ENCODE measurements around the gene HCCS. TPM values are rescaled to one million over a fixed set of nuclear protein-coding genes. Genes with fewer than 3 reads are reported as not detected.

Gene HCCS
- total RNA-seq, 1 experiment from 2014 or later: 28.0 TPM

DNA sequence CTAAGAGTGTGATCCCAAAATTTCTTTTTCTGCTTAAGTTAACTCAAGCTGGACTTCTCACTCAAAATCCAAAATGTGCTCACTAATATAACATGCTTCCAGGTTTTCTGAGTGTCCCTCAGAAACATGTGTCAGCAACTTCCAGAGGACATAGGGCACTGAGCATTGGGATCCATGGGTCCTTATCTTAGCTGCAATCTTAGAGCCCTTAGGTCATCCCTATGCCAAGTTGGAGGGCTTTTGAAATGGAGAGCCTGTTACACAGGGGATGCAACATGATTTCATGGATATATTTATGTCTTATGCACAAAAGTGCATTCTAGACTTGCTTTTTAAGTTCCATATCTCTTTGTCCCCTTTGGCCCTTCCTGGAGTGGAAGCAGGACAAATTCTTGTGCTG lies 11.7 kb upstream of the HCCS start:
- H3K27me3 Mint-ChIP-seq (ENCODE audit: low read depth): no peaks in the 10 kb centered on the region
- POLR2A ChIA-PET: no interaction called here
- H3K4me1 Mint-ChIP-seq: peaks cover 7% of the 10 kb centered on the region
- DNase-seq (ENCODE audit: low spot score) (no peak), ATAC-seq (no peak)
- TF ChIP-seq ZBTB21 (CRISPR knock-in tag; IDR thresholded peaks at IDR 0.05; ENCODE audit: borderline replicate concordance): no peak
- TF ChIP-seq, protein P1, sequence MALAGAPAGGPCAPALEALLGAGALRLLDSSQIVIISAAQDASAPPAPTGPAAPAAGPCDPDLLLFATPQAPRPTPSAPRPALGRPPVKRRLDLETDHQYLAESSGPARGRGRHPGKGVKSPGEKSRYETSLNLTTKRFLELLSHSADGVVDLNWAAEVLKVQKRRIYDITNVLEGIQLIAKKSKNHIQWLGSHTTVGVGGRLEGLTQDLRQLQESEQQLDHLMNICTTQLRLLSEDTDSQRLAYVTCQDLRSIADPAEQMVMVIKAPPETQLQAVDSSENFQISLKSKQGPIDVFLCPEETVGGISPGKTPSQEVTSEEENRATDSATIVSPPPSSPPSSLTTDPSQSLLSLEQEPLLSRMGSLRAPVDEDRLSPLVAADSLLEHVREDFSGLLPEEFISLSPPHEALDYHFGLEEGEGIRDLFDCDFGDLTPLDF (CRISPR knock-in tag; IDR thresholded peaks at IDR 0.05): no peak
- no peak overlapping the region for H3K4me3 Mint-ChIP-seq
- H3K36me3 Mint-ChIP-seq: no peaks in the 10 kb centered on the region
- no peak overlapping the region for H3K27ac Mint-ChIP-seq
- CTCF ChIA-PET: no interaction called here
- H3K9me3 Mint-ChIP-seq: no peaks in the 10 kb centered on the region

DNA sequence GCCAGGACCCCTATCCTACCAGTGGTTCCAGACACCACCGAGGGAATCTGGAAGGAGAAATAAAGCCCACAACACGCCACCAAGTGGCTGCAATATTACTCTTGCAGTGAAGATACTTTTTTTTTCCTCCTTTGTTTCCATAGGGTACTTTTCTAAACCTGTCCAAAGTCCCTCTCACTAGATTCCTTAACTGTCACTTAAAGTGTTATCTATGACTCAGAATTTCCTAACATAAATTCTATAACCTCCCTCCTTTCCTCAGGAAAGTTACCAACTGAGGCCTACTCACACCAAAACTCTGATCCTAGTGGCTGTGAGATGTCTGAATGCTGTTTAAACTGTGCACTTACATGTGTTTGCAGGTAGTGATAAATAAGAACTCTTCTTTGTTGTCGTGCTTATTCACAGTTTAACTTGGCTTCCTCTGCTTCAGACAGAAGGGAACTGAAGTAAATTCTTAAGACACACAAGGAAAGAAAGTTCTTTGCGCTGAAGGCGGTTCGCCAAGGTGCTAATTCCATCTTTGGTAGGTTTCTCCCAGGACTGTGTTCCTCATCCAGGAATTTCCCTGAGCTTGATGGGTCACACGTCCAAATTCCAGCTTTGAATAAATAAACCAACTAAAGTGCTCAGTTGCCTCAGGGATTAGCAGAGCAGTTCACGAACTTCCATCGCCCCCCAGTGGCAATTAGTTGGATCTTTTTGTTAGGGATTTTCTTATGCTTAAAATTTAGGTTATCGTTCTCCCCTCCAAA lies 10.7 kb upstream of the HCCS start:
- DNase-seq (ENCODE audit: low spot score): peak; percentile 11
- no peak overlapping the region for H3K4me3 Mint-ChIP-seq
- ATAC-seq: peak; percentile 48
- CTCF ChIA-PET: interaction anchor here (0.6 to 1.8 kb wide), 5 partner anchors 257 to 911 kb away, joined by 3 to 9 read pairs (median 4); no protein-coding TSS in a partner anchor
- H3K9me3 Mint-ChIP-seq: no peaks in the 10 kb centered on the region
- TF ChIP-seq, protein P2, sequence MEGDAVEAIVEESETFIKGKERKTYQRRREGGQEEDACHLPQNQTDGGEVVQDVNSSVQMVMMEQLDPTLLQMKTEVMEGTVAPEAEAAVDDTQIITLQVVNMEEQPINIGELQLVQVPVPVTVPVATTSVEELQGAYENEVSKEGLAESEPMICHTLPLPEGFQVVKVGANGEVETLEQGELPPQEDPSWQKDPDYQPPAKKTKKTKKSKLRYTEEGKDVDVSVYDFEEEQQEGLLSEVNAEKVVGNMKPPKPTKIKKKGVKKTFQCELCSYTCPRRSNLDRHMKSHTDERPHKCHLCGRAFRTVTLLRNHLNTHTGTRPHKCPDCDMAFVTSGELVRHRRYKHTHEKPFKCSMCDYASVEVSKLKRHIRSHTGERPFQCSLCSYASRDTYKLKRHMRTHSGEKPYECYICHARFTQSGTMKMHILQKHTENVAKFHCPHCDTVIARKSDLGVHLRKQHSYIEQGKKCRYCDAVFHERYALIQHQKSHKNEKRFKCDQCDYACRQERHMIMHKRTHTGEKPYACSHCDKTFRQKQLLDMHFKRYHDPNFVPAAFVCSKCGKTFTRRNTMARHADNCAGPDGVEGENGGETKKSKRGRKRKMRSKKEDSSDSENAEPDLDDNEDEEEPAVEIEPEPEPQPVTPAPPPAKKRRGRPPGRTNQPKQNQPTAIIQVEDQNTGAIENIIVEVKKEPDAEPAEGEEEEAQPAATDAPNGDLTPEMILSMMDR (IDR thresholded peaks at IDR 0.05): peak; percentile 15; the same call in 1 of the 2 replicates
- TF ChIP-seq, protein P3, sequence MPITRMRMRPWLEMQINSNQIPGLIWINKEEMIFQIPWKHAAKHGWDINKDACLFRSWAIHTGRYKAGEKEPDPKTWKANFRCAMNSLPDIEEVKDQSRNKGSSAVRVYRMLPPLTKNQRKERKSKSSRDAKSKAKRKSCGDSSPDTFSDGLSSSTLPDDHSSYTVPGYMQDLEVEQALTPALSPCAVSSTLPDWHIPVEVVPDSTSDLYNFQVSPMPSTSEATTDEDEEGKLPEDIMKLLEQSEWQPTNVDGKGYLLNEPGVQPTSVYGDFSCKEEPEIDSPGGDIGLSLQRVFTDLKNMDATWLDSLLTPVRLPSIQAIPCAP (CRISPR knock-in tag; IDR thresholded peaks at IDR 0.05): no peak
- POLR2A ChIA-PET: no interaction called here
- H3K36me3 Mint-ChIP-seq: no peaks in the 10 kb centered on the region
- H3K27me3 Mint-ChIP-seq (ENCODE audit: low read depth): no peaks in the 10 kb centered on the region
- no peak overlapping the region; the same call in 1 of the 2 replicates for H3K27ac Mint-ChIP-seq
- H3K4me1 Mint-ChIP-seq: peaks cover 7% of the 10 kb centered on the region

DNA sequence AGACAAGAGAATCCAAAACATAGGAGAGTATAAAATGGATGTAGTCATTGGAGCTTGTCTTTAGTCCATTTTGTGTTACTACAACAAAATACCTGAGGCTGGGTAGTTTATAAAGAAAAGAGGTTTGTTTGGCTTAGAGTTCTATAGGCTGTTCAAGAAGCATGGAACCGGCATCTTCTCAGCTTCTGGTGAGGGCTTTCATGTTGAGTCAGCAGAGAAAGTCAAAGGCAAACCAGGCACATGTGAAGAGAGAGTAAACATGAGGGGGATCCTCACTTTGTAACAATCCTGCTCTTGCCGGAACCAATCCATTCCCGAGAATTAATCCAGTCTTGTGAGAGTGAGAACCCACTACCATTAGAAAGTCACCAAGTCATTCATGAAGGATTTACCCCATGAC lies 8.1 kb upstream of the HCCS start:
- CTCF ChIA-PET: no interaction called here
- H3K4me1 Mint-ChIP-seq: peaks cover 7% of the 10 kb centered on the region
- peaks cover 5% of the 10 kb centered on the region; the same call in 1 of the 2 replicates for H3K36me3 Mint-ChIP-seq
- H3K9me3 Mint-ChIP-seq: no peaks in the 10 kb centered on the region
- no peak for ATAC-seq
- no peak overlapping the region for H3K27ac Mint-ChIP-seq
- POLR2A ChIA-PET: no interaction called here
- no peaks in the 10 kb centered on the region for H3K27me3 Mint-ChIP-seq (ENCODE audit: low read depth)
- DNase-seq (ENCODE audit: low spot score): no peak
- H3K4me3 Mint-ChIP-seq: no peak overlapping the region
- no peak for TF ChIP-seq ELF4 (CRISPR knock-in tag; IDR thresholded peaks at IDR 0.05; ENCODE audit: low read depth)

DNA sequence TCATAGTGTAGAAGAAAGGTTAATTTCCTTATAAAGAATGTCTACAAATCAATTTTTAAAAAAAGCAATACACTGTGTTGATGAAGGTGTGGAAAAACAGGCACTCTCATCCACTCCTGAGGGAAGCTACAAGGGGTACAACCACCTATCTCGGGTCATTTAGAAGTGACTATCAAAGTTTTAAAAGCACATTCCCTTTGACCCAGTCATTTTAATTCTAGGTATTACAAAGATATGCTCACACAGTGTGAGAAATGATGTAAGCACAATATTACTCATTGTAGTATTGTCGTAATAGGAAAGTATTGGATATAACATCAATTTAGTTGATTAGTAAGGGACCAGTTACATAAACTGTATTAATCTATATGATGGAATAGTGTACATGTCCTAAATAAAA lies 7.4 kb upstream of the HCCS start:
- Mint-ChIP-seq H3K27me3 (ENCODE audit: low read depth) (no peaks in the 10 kb centered on the region), H3K9me3 (no peaks in the 10 kb centered on the region), H3K36me3 (peaks cover 5% of the 10 kb centered on the region; the same call in 1 of the 2 replicates), H3K4me3 (no peak overlapping the region), H3K4me1 (peaks cover 7% of the 10 kb centered on the region), H3K27ac (no peak overlapping the region)
- CTCF ChIA-PET: no interaction called here
- no peak for ATAC-seq
- TF ChIP-seq ZNF219 (CRISPR knock-in tag; IDR thresholded peaks at IDR 0.05; ENCODE audit: borderline replicate concordance): no peak
- TF ChIP-seq SOX15 (CRISPR knock-in tag; IDR thresholded peaks at IDR 0.05): no peak
- TF ChIP-seq, protein P4, sequence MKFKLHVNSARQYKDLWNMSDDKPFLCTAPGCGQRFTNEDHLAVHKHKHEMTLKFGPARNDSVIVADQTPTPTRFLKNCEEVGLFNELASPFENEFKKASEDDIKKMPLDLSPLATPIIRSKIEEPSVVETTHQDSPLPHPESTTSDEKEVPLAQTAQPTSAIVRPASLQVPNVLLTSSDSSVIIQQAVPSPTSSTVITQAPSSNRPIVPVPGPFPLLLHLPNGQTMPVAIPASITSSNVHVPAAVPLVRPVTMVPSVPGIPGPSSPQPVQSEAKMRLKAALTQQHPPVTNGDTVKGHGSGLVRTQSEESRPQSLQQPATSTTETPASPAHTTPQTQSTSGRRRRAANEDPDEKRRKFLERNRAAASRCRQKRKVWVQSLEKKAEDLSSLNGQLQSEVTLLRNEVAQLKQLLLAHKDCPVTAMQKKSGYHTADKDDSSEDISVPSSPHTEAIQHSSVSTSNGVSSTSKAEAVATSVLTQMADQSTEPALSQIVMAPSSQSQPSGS (CRISPR knock-in tag; IDR thresholded peaks at IDR 0.05; ENCODE audit: borderline replicate concordance, low read depth): no peak
- no peak for TF ChIP-seq IRF2 (CRISPR knock-in tag; IDR thresholded peaks at IDR 0.05; ENCODE audit: borderline replicate concordance, low read depth)
- TF ChIP-seq GRHL2 (CRISPR knock-in tag; IDR thresholded peaks at IDR 0.05; ENCODE audit: insufficient replicate concordance, severe bottlenecking): no peak
- no peak for TF ChIP-seq ESRRA (CRISPR knock-in tag; IDR thresholded peaks at IDR 0.05; ENCODE audit: borderline replicate concordance)
- TF ChIP-seq, protein P5, sequence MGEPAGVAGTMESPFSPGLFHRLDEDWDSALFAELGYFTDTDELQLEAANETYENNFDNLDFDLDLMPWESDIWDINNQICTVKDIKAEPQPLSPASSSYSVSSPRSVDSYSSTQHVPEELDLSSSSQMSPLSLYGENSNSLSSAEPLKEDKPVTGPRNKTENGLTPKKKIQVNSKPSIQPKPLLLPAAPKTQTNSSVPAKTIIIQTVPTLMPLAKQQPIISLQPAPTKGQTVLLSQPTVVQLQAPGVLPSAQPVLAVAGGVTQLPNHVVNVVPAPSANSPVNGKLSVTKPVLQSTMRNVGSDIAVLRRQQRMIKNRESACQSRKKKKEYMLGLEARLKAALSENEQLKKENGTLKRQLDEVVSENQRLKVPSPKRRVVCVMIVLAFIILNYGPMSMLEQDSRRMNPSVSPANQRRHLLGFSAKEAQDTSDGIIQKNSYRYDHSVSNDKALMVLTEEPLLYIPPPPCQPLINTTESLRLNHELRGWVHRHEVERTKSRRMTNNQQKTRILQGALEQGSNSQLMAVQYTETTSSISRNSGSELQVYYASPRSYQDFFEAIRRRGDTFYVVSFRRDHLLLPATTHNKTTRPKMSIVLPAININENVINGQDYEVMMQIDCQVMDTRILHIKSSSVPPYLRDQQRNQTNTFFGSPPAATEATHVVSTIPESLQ (CRISPR knock-in tag; IDR thresholded peaks at IDR 0.05): no peak
- POLR2A ChIA-PET: no interaction called here
- DNase-seq (ENCODE audit: low spot score): no peak

Data from WTC11 (cell line).